ENCODE measurements around the gene FZD7. TPM values are rescaled to one million over a fixed set of nuclear protein-coding genes. Genes with fewer than 3 reads are reported as not detected.

FZD7 gene
- total RNA-seq, 2 experiments from 2014 or later = 0.65 to 0.70 TPM

- TF ChIP-seq, protein P1, sequence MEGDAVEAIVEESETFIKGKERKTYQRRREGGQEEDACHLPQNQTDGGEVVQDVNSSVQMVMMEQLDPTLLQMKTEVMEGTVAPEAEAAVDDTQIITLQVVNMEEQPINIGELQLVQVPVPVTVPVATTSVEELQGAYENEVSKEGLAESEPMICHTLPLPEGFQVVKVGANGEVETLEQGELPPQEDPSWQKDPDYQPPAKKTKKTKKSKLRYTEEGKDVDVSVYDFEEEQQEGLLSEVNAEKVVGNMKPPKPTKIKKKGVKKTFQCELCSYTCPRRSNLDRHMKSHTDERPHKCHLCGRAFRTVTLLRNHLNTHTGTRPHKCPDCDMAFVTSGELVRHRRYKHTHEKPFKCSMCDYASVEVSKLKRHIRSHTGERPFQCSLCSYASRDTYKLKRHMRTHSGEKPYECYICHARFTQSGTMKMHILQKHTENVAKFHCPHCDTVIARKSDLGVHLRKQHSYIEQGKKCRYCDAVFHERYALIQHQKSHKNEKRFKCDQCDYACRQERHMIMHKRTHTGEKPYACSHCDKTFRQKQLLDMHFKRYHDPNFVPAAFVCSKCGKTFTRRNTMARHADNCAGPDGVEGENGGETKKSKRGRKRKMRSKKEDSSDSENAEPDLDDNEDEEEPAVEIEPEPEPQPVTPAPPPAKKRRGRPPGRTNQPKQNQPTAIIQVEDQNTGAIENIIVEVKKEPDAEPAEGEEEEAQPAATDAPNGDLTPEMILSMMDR (IDR thresholded peaks at IDR 0.05) = no peak
- no peak for ATAC-seq
- no peak for DNase-seq
- Mint-ChIP-seq H3K9me3 (no peaks in the 10 kb centered on the region), H3K27me3 (peaks cover 13% of the 10 kb centered on the region), H3K4me3 (no peak overlapping the region), H3K4me1 (ENCODE audit: low read depth) (peaks cover 7% of the 10 kb centered on the region), H3K27ac (no peak overlapping the region), H3K36me3 (ENCODE audit: low read depth) (no peaks in the 10 kb centered on the region)
- intact Hi-C loops (cut with micrococcal nuclease) = no loop called here
- POLR2A ChIA-PET = no interaction called here
- CTCF ChIA-PET = interaction anchor here (0.6 to 1.2 kb wide), 4 partner anchors 30 to 682 kb away, joined by 3 read pairs; no protein-coding TSS in a partner anchor
Measured at GRCh38 chr2:202005272-202005887, 28.3 kb upstream of the FZD7 start.

DNA sequence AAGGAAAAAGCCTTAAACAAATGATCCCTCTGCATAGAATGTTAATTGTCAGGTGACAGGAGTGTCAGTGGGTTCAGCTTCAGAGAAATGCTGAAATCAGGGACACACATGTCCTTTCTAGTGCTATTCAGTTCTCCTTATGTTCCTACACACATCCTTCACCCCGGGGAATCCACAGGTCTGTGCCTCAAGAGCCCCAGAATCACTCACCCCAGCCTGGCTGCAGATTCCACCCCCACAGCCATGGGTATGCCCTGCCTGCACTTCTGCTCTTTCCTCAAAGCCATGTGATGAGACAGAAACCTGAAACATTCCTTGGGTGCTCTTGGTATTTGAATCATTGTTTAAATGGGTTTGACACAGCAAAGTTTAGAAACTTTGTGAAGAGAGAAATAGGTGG lies 27.4 kb upstream of the FZD7 start:
- intact Hi-C loops (cut with micrococcal nuclease) = no loop called here
- Mint-ChIP-seq H3K27ac (no peak overlapping the region), H3K36me3 (ENCODE audit: low read depth) (no peaks in the 10 kb centered on the region), H3K27me3 (peaks cover 18% of the 10 kb centered on the region), H3K4me3 (no peak overlapping the region), H3K9me3 (no peaks in the 10 kb centered on the region), H3K4me1 (ENCODE audit: low read depth) (peaks cover 7% of the 10 kb centered on the region)
- POLR2A ChIA-PET = no interaction called here
- no peak for ATAC-seq
- DNase-seq = no peak
- TF ChIP-seq, protein P1 (IDR thresholded peaks at IDR 0.05) = no peak
- CTCF ChIA-PET = interaction anchor here (0.9 kb wide), 1 partner anchor 52 kb away, joined by 3 read pairs; no protein-coding TSS in a partner anchor

- peaks cover 4% of the 10 kb centered on the region for H3K4me1 Mint-ChIP-seq (ENCODE audit: low read depth)
- peaks cover 18% of the 10 kb centered on the region for H3K27me3 Mint-ChIP-seq
- intact Hi-C loops (cut with micrococcal nuclease) = no loop called here
- POLR2A ChIA-PET = no interaction called here
- CTCF ChIA-PET = no interaction called here
- TF ChIP-seq, protein P1 (IDR thresholded peaks at IDR 0.05) = no peak
- H3K36me3 Mint-ChIP-seq (ENCODE audit: low read depth) = no peaks in the 10 kb centered on the region
- H3K4me3 Mint-ChIP-seq = no peak overlapping the region
- ATAC-seq = no peak
- H3K27ac Mint-ChIP-seq = no peak overlapping the region
- no peaks in the 10 kb centered on the region for H3K9me3 Mint-ChIP-seq
- DNase-seq = no peak
Measured at GRCh38 chr2:202007015-202007982, 26.4 kb upstream of the FZD7 start.

GRCh38 chr2:202007983-202008354 lies 25.7 kb upstream of the FZD7 start:
- TF ChIP-seq, protein P1 (IDR thresholded peaks at IDR 0.05) = no peak
- intact Hi-C loops (cut with micrococcal nuclease) = no loop called here

GRCh38 chr2:202009019-202009481 lies 24.6 kb upstream of the FZD7 start:
- POLR2A ChIA-PET = interaction anchor here (0.6 kb wide), 1 partner anchor 38 kb away, joined by 3 read pairs; no protein-coding TSS in a partner anchor
- H3K27me3 Mint-ChIP-seq = peaks cover 23% of the 10 kb centered on the region

More at GRCh38 chr2:202007983-202008354, 25.7 kb upstream of the FZD7 start:
- H3K4me3 Mint-ChIP-seq = no peak overlapping the region
- peaks cover 4% of the 10 kb centered on the region for H3K4me1 Mint-ChIP-seq (ENCODE audit: low read depth)
- ChIA-PET POLR2A (no interaction called here), CTCF (no interaction called here)
- no peak overlapping the region for H3K27ac Mint-ChIP-seq
- peaks cover 20% of the 10 kb centered on the region for H3K27me3 Mint-ChIP-seq
- H3K9me3 Mint-ChIP-seq = no peaks in the 10 kb centered on the region
- ATAC-seq = no peak
- no peaks in the 10 kb centered on the region for H3K36me3 Mint-ChIP-seq (ENCODE audit: low read depth)
- no peak for DNase-seq

More at GRCh38 chr2:202009019-202009481, 24.6 kb upstream of the FZD7 start:
- H3K4me3 Mint-ChIP-seq = no peak overlapping the region
- peaks cover 4% of the 10 kb centered on the region for H3K4me1 Mint-ChIP-seq (ENCODE audit: low read depth)
- no peaks in the 10 kb centered on the region for H3K9me3 Mint-ChIP-seq
- no peak overlapping the region for H3K27ac Mint-ChIP-seq
- ATAC-seq (no peak), DNase-seq (no peak)
- CTCF ChIA-PET = no interaction called here
- intact Hi-C loops (cut with micrococcal nuclease) = no loop called here
- no peaks in the 10 kb centered on the region for H3K36me3 Mint-ChIP-seq (ENCODE audit: low read depth)
- TF ChIP-seq, protein P1 (IDR thresholded peaks at IDR 0.05) = no peak

All from activated CD8-positive, alpha-beta T cell treated with anti-CD3 and anti-CD28 coated beads for 36 hours (primary cell).